GM18870 (cell line): ENCODE results near the gene DERL2.
A peak's percentile ranks its signal among the peaks of the same experiment; 100 is the strongest.
"Not testable (repeated sequence)": the region's sequence is repeated elsewhere in the genome, so short reads cannot be mapped to it uniquely, and the experiment has no call there.

ENCODE experiments used
- ATAC-seq: cut with Tn5 transposase; IDR thresholded peaks from one replicate; pipeline ENCODE4 v1.9.1; 2021; ENCODE audit warnings: moderate library complexity; ENCODE audit not compliant: unreplicated experiment

Gene DERL2

GRCh38 chr17:5438716-5439445 is 47.1 kb downstream of the DERL2 start, which contains the start of gene C1QBP:
Gene C1QBP (minus strand): TSS chr17:5439155. CDS start chr17:5439073, 82 bp downstream.
- ATAC-seq: peak; percentile 60

- ATAC-seq: no peak
These were observed 48.2 kb downstream of the DERL2 start for GRCh38 chr17:5437721-5438317.

GRCh38 chr17:5435781-5436315 is 50.1 kb downstream of the DERL2 start:
- ATAC-seq: not testable (repeated sequence)

- no peak for ATAC-seq
These were observed 51.0 kb downstream of the DERL2 start for GRCh38 chr17:5434984-5435383.

GRCh38 chr17:5431949-5432556 is 53.9 kb downstream of the DERL2 start:
- ATAC-seq: no peak

- ATAC-seq: not testable (repeated sequence)
These were observed 54.7 kb downstream of the DERL2 start for GRCh38 chr17:5431234-5431633.

GRCh38 chr17:5430413-5430999 is 55.5 kb downstream of the DERL2 start:
- no peak for ATAC-seq

GRCh38 chr17:5429191-5429887 is 56.6 kb downstream of the DERL2 start:
- ATAC-seq: no peak

- no peak for ATAC-seq
These were observed 60.2 kb downstream of the DERL2 start for GRCh38 chr17:5425826-5426225.

- no peak for ATAC-seq
These were observed 61.1 kb downstream of the DERL2 start for GRCh38 chr17:5424909-5425308.

- no peak for ATAC-seq
These were observed 63.5 kb downstream of the DERL2 start for GRCh38 chr17:5422505-5422904.
